ENCODE measurements around the gene UPK3A. TPM values are rescaled to one million over a fixed set of nuclear protein-coding genes. Genes with fewer than 3 reads are reported as not detected.
A peak's percentile ranks its signal among the peaks of the same experiment; 100 is the strongest.

The UPK3A gene
- total RNA-seq, 1 donor from 2014 or later = not detected

GRCh38 chr22:45238076-45238956 is 46.4 kb upstream of the UPK3A start:
- Histone ChIP-seq H3K4me3 (no peak overlapping the region), H3K36me3 (no peaks in the 10 kb centered on the region), H3K9me3 (replicated peaks) (no peaks in the 10 kb centered on the region), H3K27me3 (ENCODE audit: low read depth) (no peaks in the 10 kb centered on the region), H3K4me1 (peaks cover 21% of the 10 kb centered on the region), H3K27ac (replicated peaks) (no peak overlapping the region)
- DNase-seq = no peak
- intact Hi-C loops (cut with micrococcal nuclease) = no loop called here
- TF ChIP-seq, protein P1, sequence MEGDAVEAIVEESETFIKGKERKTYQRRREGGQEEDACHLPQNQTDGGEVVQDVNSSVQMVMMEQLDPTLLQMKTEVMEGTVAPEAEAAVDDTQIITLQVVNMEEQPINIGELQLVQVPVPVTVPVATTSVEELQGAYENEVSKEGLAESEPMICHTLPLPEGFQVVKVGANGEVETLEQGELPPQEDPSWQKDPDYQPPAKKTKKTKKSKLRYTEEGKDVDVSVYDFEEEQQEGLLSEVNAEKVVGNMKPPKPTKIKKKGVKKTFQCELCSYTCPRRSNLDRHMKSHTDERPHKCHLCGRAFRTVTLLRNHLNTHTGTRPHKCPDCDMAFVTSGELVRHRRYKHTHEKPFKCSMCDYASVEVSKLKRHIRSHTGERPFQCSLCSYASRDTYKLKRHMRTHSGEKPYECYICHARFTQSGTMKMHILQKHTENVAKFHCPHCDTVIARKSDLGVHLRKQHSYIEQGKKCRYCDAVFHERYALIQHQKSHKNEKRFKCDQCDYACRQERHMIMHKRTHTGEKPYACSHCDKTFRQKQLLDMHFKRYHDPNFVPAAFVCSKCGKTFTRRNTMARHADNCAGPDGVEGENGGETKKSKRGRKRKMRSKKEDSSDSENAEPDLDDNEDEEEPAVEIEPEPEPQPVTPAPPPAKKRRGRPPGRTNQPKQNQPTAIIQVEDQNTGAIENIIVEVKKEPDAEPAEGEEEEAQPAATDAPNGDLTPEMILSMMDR (IDR thresholded peaks at IDR 0.05; ENCODE audit: borderline replicate concordance) = no peak

DNA sequence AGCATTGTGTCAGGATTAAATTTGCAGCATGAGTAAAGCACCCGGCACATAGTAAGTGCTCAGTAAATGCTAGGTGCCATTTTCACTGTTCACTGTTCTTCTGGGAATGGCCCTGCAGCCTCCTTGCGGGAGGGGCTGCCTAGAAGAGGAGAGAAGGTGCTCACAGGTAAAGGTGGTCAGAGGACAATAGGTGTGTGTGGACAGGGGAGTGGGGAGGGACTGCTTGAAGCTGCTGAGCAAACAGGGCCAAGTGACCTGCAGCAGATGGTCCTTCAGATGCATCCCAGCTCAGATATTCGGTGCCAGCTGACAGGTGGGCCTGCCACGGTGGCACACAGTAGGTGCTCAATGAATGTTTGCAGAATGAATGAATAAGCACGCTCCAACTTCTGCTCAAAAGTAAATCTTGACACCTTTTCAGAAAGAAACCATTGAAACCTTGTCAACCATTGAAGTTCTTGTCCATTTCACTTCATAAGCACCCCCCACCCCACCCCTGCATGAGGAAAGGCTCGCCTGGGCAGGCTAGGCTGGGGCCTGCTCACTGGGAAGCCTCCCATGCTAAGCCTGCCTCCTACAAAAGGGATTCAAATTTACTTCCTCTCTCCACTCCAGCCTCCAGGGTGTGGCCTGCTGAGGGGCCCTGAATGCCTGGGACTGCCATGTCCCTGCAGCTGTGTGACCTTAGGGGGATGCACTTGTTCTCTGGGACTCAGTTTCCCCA is 45.6 kb upstream of the UPK3A start:
- Histone ChIP-seq H3K27ac (replicated peaks) (no peak overlapping the region), H3K4me3 (peak overlapping the region; percentile 77), H3K27me3 (ENCODE audit: low read depth) (no peaks in the 10 kb centered on the region), H3K36me3 (no peaks in the 10 kb centered on the region), H3K9me3 (replicated peaks) (no peaks in the 10 kb centered on the region), H3K4me1 (peaks cover 21% of the 10 kb centered on the region)
- TF ChIP-seq, protein P1 (IDR thresholded peaks at IDR 0.05; ENCODE audit: borderline replicate concordance) = no peak
- no peak for DNase-seq
- intact Hi-C loops (cut with micrococcal nuclease) = no loop called here

- DNase-seq = no peak
- Histone ChIP-seq H3K27ac (replicated peaks) (peak overlapping the region; percentile 38), H3K4me1 (peaks cover 21% of the 10 kb centered on the region), H3K9me3 (replicated peaks) (no peaks in the 10 kb centered on the region), H3K4me3 (peak overlapping the region; percentile 77), H3K27me3 (ENCODE audit: low read depth) (no peaks in the 10 kb centered on the region), H3K36me3 (no peaks in the 10 kb centered on the region)
- intact Hi-C loops (cut with micrococcal nuclease) = no loop called here
- TF ChIP-seq, protein P1 (IDR thresholded peaks at IDR 0.05; ENCODE audit: borderline replicate concordance) = no peak
These were observed 45.1 kb upstream of the UPK3A start for GRCh38 chr22:45239681-45240051.

- H3K36me3 ChIP-seq = no peaks in the 10 kb centered on the region
- H3K4me1 ChIP-seq = peaks cover 21% of the 10 kb centered on the region
- H3K4me3 ChIP-seq = peak overlapping the region; percentile 77
- DNase-seq = no peak
- no peaks in the 10 kb centered on the region for H3K27me3 ChIP-seq (ENCODE audit: low read depth)
- TF ChIP-seq, protein P1 (IDR thresholded peaks at IDR 0.05; ENCODE audit: borderline replicate concordance) = no peak
- no peaks in the 10 kb centered on the region for H3K9me3 ChIP-seq (replicated peaks)
- intact Hi-C loops (cut with micrococcal nuclease) = no loop called here
- peak overlapping the region; percentile 38 for H3K27ac ChIP-seq (replicated peaks)
These were observed 44.5 kb upstream of the UPK3A start for GRCh38 chr22:45240104-45240809.

All from left ventricle myocardium inferior (tissue), 1 donor.